Transverse colon (tissue), 4 donors: Measurements from ENCODE around the gene DCHS2. TPM values are rescaled to one million over a fixed set of nuclear protein-coding genes. Genes with fewer than 3 reads are reported as not detected.

ENCODE experiments used
- DNase-seq: peaks from one replicate; pipeline ENCODE4 v3.0.0-alpha.2; 2019
- H3K27ac ChIP-seq, 4 donors: fragments of 200-600 bp; sonication (generic); 2 replicates each; pipeline ENCODE4 v1.5.1; 2016 to 2018; ENCODE audit warnings: inconsistent platforms in 4 of 4
- H3K27me3 ChIP-seq: fragments of 200-600 bp; sonication (generic); 2 replicates; pipeline ENCODE4 v1.5.1; 2017; ENCODE audit warnings: inconsistent platforms
- H3K36me3 ChIP-seq, 4 donors: fragments of 200-600 bp; sonication (generic); 2 replicates each; pipeline ENCODE4 v1.5.1; 2017 to 2019; ENCODE audit warnings: inconsistent platforms in 4 of 4
- H3K4me1 ChIP-seq, 4 donors: fragments of 200-600 bp; sonication (generic); 2 replicates each; pipeline ENCODE4 v1.5.1; 2017 to 2020; ENCODE audit warnings: inconsistent platforms in 4 of 4
- H3K4me3 ChIP-seq, 4 donors: fragments of 200-600 bp; sonication (generic); 1 replicate in 1 of 4; 2 replicates in 3 of 4; pipeline versions ENCODE4 v1.5.1 to v1.6.1; 2017 to 2019; ENCODE audit warnings: inconsistent platforms in 4 of 4
- H3K9me3 ChIP-seq, 2 donors: fragments of 200-600 bp; sonication (generic); 2 replicates each; pipeline ENCODE4 v1.5.1; 2017 to 2019; ENCODE audit warnings: inconsistent platforms in 2 of 2
- CTCF ChIP-seq, 5 experiments: fragments of 200-600 bp in 3 of 5; fragments of 450-650 bp in 2 of 5; sonication (generic) in 3 of 5; IDR thresholded peaks; 1 replicate in 2 of 5; 2 replicates in 3 of 5; pipeline ENCODE4 v1.5.1; 2016 to 2017; ENCODE audit warnings: antibody characterized with exemption in 5 of 5, inconsistent platforms in 3 of 5, mild to moderate bottlenecking in 2 of 5, moderate library complexity in 1 of 5
- EP300 ChIP-seq: sonication (generic); formaldehyde crosslinking; IDR thresholded peaks from one replicate; pipeline ENCODE4 v1.6.1; 2017; ENCODE audit warnings: antibody characterized with exemption, low read depth
- POLR2A ChIP-seq: fragments of 450-650 bp; IDR thresholded peaks from one replicate; pipeline ENCODE4 v1.6.1; 2016; ENCODE audit warnings: antibody characterized with exemption, mild to moderate bottlenecking, moderate library complexity
- POLR2AphosphoS5 ChIP-seq, 3 donors: sonication (generic); formaldehyde crosslinking; IDR thresholded peaks; one replicate each; pipeline ENCODE4 v1.6.1; 2016; ENCODE audit warnings: antibody characterized with exemption in 3 of 3
- WGBS, 2 donors: methylation state at CpG; one replicate each; pipeline ENCODE4 v1.1.5; 2018; ENCODE audit warnings: low coverage in 1 of 2; 5-methylcytosine and 5-hydroxymethylcytosine counted together
- in situ Hi-C, 4 donors: fragments of 200-750 bp; cut with MboI; loops; one replicate each; pipeline versions ENCODE4 v1.15.0 to v1.15.1; 2017; ENCODE audit warnings: low sequenced_read_pairs in 3 of 4, low pct_ligation_motif_present in 1 of 4, low pct_unique_long_range_greater_than_20kb in 1 of 4
- intact Hi-C: fragments of 100-400 bp; cut with DNase I; formaldehyde crosslinking; loops from one replicate; pipeline ENCODE4 v1.15.1; 2023; ENCODE audit warnings: low total_unique reads
- total RNA-seq, 4 donors: library from RNA; depleted of rRNA; stranded (reverse); fragments of >200 nt; gene quantifications; one replicate each; pipeline ENCODE4 v1.1.0, GENCODE V29; 2016

DCHS2 gene
- total RNA-seq, 4 donors from 2014 or later, result 0.60 to 20.6 (median 2.9) TPM

DNA sequence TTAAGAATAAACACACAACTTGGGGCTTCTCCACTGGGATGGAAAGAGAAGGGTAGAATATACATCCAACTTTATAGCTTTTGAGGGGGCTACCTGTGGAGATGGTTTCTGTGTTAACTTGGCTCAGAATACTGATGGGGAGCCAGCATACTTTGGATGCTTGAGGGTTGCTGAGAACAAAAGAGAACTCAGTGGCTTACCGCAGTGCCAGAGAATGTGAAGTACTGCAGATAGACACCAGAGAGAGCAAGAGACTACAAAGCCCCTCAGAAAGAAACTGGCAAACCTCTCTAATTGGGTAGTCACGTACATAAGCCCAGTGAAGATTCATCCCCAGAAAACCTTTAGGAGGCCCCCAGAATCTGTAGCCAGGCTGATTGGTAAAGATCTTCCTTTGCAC is 214.4 kb downstream of the DCHS2 start:
- in situ Hi-C loops (no loop called here), intact Hi-C loops (no loop called here)
- Histone ChIP-seq H3K36me3 (no peaks in the 10 kb centered on the region), H3K4me1 (no peaks in the 10 kb centered on the region), H3K9me3 (no peaks in the 10 kb centered on the region), H3K27ac (no peak overlapping the region), H3K4me3 (no peak overlapping the region), H3K27me3 (no peaks in the 10 kb centered on the region)
- WGBS, 2 donors, result 39 to 77% methylated on average over 2 of the region's 2 CpGs
- no peak for TF ChIP-seq POLR2AphosphoS5 (IDR thresholded peaks at IDR 0.05)
- no peak for TF ChIP-seq POLR2A
- no peak for TF ChIP-seq CTCF (IDR thresholded peaks at IDR 0.05)
- TF ChIP-seq EP300, result no peak
- DNase-seq, result no peak

- H3K27ac ChIP-seq, result no peak overlapping the region
- in situ Hi-C loops, result no loop called here
- H3K4me1 ChIP-seq, result no peaks in the 10 kb centered on the region
- WGBS, 2 donors, result 67 to 76% methylated on average over 1 of the region's 1 CpG
- H3K27me3 ChIP-seq, result no peaks in the 10 kb centered on the region
- TF ChIP-seq POLR2AphosphoS5 (IDR thresholded peaks at IDR 0.05) (no peak), EP300 (no peak), CTCF (IDR thresholded peaks at IDR 0.05) (no peak), POLR2A (no peak)
- no peak for DNase-seq
- H3K4me3 ChIP-seq, result no peak overlapping the region
- H3K36me3 ChIP-seq, result no peaks in the 10 kb centered on the region
- intact Hi-C loops, result no loop called here
- no peaks in the 10 kb centered on the region for H3K9me3 ChIP-seq
Measured at GRCh38 chr4:154276496-154276895, 215.1 kb downstream of the DCHS2 start.

- Histone ChIP-seq H3K27ac (no peak overlapping the region), H3K27me3 (no peaks in the 10 kb centered on the region), H3K4me3 (no peak overlapping the region), H3K9me3 (no peaks in the 10 kb centered on the region), H3K4me1 (no peaks in the 10 kb centered on the region), H3K36me3 (no peaks in the 10 kb centered on the region)
- WGBS, 2 donors, result 34 to 46% methylated on average over 4 of the region's 4 CpGs
- no peak for DNase-seq
- intact Hi-C loops (no loop called here), in situ Hi-C loops (no loop called here)
- TF ChIP-seq POLR2A (no peak), CTCF (IDR thresholded peaks at IDR 0.05) (no peak), POLR2AphosphoS5 (IDR thresholded peaks at IDR 0.05) (no peak), EP300 (no peak)
Measured at GRCh38 chr4:154254999-154255398, 236.6 kb downstream of the DCHS2 start.

GRCh38 chr4:154234576-154234975 is 257.0 kb downstream of the DCHS2 start:
- H3K27ac ChIP-seq, result no peak overlapping the region
- H3K36me3 ChIP-seq, result no peaks in the 10 kb centered on the region
- H3K4me1 ChIP-seq, result no peaks in the 10 kb centered on the region
- in situ Hi-C loops (no loop called here), intact Hi-C loops (no loop called here)
- no peaks in the 10 kb centered on the region for H3K27me3 ChIP-seq
- H3K9me3 ChIP-seq, result no peaks in the 10 kb centered on the region
- DNase-seq, result no peak
- WGBS, 2 donors, result 76 to 81% methylated on average over 4 of the region's 4 CpGs
- no peak overlapping the region for H3K4me3 ChIP-seq
- no peak for TF ChIP-seq CTCF (IDR thresholded peaks at IDR 0.05)
- no peak for TF ChIP-seq POLR2A
- TF ChIP-seq EP300, result no peak
- no peak for TF ChIP-seq POLR2AphosphoS5 (IDR thresholded peaks at IDR 0.05)
